HG02642 (cell line): ENCODE measurements around the gene IGFBP4.
"Not testable (repeated sequence)": the region's sequence is repeated elsewhere in the genome, so short reads cannot be mapped to it uniquely, and the experiment has no call there.

ENCODE experiments used
- ATAC-seq: cut with Tn5 transposase; IDR thresholded peaks from one replicate; pipeline ENCODE4 v1.9.1; 2021; ENCODE audit warnings: mild to moderate bottlenecking; ENCODE audit not compliant: unreplicated experiment, poor library complexity

Gene IGFBP4

GRCh38 chr17:40443196-40443987 lies at the start of gene IGFBP4:
Gene IGFBP4, plus strand, starts transcription at chr17:40443450. Its CDS starts 286 bp downstream, at chr17:40443736.
- peak; percentile 41 for ATAC-seq

- no peak for ATAC-seq
Measured at GRCh38 chr17:40399185-40399584, 44.1 kb upstream of the IGFBP4 start.

DNA sequence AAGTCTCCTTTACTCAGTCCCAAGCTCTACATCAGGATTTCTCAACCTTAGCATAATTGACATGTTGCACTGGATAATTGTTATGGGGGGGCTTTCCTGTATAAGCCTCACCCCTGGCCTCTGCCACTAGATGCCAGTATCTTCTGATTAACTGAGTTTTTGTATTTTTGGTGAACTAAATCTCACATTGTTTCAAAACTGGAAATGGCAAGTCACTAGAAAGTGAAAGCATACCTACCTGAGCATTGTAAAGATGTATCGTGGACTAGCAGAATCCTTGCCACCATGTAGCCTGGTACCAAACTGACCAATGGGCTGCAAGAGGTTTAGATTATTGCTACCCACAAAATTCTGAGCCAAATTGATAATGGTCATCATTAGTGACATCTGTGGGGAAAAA lies 40.6 kb upstream of the IGFBP4 start:
- no peak for ATAC-seq

DNA sequence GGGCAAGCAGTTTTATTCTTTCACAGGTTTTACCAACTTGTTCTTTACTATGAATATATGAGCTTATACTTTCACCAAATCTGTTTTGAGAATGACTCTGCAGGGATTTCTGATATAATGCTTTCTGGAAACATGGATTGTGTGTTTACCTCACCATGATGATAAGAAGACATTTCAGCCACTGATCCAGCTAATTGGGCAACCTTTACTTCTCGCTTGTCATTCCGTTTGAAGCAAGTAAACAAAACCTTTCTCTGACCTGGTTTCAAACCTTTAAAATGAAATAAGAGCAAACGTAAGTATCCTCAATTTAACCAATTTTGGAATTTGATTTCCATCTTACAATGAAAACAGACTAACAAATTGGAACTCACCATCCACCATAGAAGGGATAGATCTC lies 39.2 kb upstream of the IGFBP4 start:
- no peak for ATAC-seq

- no peak for ATAC-seq
Measured at GRCh38 chr17:40407460-40407859, 35.8 kb upstream of the IGFBP4 start.

DNA sequence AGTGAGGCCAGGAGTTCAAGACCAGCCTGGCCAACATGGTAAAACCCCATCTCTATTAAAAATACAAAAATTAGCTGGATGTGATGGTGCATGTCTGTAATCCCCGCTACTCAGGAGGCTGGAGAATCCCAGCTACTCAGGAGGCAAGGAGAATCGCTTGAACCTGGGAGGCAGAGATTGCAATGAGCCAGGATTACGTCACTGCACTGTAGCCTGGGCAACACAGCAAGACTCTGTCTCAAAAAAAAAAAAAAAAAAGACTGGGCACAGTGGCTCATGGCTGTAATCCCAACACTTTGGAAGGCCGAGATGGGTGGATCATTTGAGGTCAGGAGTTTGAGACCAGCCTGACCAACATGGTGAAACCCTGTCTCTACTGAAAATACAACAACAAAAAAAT lies 33.7 kb upstream of the IGFBP4 start:
- not testable (repeated sequence) for ATAC-seq

GRCh38 chr17:40410082-40410481 lies 33.2 kb upstream of the IGFBP4 start:
- no peak for ATAC-seq

GRCh38 chr17:40411821-40412220 lies 31.4 kb upstream of the IGFBP4 start:
- ATAC-seq: no peak

DNA sequence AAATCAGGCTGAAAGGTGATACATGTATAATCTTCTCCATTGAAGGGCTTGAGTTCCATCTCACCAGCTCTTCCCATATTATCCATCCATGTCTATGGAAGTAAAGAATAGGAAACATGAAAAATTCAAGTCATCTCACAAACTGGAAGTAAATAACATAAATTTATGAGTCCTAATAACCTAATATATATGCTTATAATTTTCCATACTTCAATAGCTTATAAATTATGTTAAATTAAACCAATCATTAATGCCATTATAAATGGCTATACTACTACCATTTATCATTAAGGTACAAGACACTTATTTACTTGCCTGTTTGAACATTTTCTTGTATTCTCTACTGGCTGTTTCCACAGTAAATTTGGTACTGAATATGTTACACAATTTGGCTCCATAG lies 30.4 kb upstream of the IGFBP4 start:
- ATAC-seq: no peak

DNA sequence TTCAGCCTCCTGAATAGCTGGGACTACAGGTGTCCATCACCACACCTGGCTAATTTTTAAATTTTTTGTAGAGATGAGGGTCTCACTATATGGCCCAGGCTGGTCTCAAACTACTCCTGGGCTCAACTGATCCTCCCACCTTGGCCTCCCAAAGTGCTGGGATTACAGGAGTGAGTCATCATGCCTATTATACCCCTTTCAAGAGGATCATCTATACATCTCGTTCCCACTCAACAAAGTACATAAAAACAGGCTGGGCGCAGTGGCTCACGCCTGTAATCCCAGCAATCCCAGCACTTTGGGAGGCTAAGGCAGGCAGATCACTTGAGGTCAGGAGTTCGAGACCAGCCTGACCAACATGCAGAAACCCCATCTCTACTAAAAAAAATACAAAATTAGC lies 28.9 kb upstream of the IGFBP4 start:
- not testable (repeated sequence) for ATAC-seq

DNA sequence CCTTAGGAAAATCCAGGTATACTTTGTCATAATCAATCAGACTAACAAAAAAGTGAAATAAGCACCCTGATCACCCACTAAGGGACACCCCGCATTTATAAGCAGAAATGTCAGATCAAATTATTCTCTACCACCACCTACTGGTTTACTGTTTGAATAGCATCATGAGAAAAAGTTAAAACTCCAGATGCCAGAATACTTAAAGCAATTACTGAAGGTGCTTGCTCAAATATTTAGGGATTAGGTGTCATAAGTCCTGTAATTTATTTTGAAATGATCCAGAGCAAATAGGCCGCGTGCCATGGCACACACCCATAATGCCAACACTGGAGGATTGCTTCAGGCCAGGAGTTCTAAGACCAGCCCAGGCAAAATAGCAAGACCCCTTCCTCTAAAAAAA lies 27.9 kb upstream of the IGFBP4 start:
- ATAC-seq: no peak

GRCh38 chr17:40416671-40417070 lies 26.6 kb upstream of the IGFBP4 start:
- no peak for ATAC-seq

GRCh38 chr17:40417258-40417608 lies 26.0 kb upstream of the IGFBP4 start:
- peak; percentile 25 for ATAC-seq

DNA sequence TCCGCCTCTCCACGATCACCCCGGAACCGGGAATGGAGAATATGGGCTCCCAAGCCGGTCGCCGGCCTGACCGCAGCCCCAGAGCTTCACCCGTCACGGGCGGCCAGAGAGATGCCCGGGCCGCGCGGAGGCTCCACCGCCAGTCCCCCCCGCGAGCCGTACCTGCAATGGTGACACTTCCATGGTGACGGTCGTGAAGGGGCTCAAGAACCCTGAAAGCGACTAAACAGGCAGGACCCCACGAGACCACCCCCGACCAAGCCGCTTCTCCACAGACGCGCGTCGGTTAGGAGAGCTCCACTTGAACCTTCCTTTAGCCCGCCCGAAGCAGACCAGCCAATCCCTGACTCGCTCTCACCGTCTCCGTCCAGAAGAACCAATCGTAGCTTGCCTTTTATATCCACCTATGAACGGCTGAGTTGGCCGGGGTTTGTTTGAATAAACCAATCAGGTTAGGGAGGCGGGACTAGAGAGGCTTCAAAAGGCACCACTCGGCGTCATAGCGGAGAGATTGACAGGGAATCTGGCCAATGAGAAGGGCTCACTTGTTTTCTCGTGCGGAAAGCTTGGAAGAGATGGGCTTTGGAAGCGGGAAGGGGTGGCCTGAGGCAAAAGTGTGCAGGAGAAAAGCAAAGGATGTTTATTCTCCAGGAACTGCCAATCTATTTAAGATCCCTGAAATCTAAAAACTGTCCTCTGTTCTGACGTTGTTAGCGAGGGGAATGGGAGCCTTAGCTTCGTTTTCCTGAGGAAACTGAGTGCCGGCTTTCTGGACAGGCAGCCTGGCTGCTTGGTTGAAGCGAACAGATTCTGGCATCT lies 25.4 kb upstream of the IGFBP4 start, which contains the start of gene TOP2A:
Gene TOP2A, minus strand, starts transcription at position 288 of the 819 bp plus-strand sequence. Its CDS starts 105 bp downstream, at position 183.
- peak; percentile 95 for ATAC-seq

DNA sequence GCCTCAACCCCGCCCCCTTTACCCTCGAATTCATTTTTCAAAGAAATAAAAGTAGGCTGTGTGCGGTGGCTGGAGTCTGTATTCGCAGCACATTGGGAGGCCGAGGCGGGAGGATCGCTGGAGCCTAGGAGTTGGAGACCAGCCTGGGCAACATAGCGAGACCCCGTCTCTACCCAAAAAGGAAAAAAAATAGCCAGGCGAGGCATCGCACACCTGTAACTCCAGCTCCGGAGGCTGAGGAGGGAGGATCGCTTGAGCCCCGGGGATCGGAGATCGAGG lies 24.9 kb upstream of the IGFBP4 start:
- no peak for ATAC-seq

DNA sequence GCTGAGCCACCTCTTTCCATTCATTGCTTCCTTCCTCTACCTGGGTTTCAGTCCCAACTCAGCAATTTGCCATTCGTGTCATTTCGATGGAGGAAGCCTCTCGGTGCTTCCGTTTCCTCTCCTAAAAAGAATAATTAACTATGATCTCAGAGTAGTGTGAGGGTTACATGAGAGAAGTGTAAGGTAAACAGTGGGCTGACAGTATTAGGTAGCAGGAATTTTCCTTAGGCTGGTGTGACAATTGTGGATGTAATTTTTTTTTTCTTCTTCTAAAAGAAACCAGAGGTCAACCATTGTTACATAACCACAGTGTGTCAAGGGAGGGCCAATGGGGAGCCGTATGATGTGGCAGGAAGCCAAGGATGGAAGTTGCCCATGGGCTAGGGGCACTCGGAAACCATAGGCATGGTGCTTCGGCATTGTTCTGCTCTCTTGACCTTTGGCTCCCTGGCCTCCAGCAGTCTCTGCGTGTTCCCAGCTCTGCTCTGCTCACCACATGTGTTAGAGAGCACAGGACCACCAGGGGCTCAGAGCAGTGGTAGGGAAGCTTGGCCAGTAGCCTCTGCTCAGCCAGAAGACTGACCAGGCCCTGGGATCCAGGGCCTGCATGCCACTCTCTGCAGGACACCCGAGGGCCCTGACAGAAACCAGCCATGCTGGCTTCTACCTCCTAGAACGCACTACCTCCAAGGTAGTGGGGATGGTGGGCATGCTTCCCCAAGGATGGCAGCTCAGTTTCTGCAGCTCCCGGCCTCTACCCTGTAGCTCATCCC lies 23.5 kb upstream of the IGFBP4 start:
- no peak for ATAC-seq

DNA sequence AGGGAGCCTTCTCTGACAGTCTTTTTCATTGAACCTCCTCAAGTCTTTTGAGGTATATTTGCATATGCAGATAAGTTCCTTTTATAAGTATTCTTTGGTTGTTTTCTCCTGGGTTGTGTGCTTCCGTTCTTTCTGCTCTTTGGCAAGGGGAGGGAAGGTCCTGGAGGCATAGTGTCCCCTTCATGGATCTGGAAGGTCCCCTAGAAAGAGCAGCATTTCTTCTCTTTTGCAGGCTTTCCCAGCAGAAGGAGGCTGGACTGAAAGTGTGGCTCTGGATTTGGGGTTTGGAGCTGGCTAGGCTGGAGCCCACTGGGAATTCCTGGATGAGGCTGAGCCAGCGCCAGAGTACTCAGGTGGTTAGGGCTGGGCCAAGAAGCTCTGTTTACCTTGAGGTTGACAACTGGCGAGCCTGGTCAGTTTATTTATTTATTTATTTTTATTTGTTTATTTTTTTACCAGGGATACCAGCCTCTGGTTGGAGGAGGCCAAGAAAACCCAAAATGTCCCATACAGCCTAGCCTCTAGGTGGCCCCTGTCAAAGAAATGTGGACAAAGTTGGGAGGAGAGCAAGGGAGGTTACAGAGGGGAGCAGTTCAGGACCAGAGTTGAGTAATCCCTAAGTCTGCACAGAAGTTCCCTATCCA lies 20.1 kb upstream of the IGFBP4 start:
- ATAC-seq: no peak

- no peak for ATAC-seq
Measured at GRCh38 chr17:40425741-40426140, 17.5 kb upstream of the IGFBP4 start.

GRCh38 chr17:40427002-40427491 lies 16.2 kb upstream of the IGFBP4 start:
- ATAC-seq: no peak
